Cerebellar cortex (tissue), 1 donor: Measurements from ENCODE around the gene DOCK10.

Experiments
- DNase-seq: peaks from one replicate; pipeline ENCODE4 v3.0.0-alpha.2; 2015; ENCODE audit warnings: low spot score

Gene DOCK10

DNA sequence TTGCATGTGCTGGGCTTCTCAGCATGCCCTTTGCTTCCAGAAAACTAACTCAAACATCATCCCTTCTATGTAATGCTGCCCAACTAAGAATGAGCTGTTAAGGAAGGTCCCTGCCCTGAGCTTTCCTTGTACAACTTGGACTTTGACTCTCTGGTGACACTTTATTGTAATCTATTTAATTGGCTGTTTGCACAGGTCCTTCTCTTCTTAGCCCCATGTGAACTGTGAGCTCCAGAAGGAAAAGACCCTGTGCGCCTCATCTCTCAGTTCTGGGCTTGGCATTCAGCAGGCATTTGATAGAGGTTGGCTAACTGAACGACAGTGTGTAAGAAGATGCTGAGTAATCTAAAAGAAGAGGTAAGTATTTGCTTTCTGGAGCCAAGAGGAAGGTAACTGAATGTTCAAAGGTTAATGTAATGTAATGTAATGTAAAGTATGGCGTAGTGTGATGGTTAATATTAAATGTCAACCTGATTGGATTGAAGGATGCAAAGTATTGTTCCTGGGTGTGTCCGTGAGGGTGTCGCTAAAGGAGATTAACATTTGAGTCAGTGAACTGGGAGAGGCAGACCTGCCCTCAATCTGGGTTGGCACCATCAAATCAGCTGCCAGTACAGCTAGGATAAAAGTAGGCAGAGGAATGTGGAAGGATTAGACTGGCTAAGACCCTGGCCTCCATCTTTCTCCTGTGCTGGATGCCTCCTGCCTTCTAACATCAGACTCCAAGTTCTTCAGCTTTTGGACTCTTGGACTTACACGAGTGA, 265.3 kb downstream of the DOCK10 start:
- DNase-seq: no peak

GRCh38 chr2:224775647-224776046, 266.6 kb downstream of the DOCK10 start:
- no peak for DNase-seq

- DNase-seq: no peak
Observed at GRCh38 chr2:224774735-224775134, 267.5 kb downstream of the DOCK10 start.

DNA sequence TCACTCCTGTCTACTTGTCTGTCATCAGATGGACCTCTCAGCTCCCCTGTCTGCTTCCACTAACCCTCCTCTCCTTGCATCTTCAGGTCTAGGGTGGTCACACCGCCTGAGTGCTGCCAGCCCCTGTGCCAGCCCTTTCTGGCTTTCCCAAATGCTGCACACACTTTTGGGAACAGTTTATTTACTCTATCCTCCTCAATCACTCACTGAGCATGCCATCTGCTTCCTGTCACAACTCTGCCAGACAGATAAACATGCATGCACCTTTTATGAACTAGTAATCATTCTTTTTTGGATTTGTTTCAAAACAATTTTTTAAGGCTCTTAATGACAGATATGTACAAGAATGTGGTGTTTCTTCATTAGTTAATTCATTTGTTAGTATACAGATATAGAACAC, 269.8 kb downstream of the DOCK10 start:
- peak; percentile 13 for DNase-seq

DNA sequence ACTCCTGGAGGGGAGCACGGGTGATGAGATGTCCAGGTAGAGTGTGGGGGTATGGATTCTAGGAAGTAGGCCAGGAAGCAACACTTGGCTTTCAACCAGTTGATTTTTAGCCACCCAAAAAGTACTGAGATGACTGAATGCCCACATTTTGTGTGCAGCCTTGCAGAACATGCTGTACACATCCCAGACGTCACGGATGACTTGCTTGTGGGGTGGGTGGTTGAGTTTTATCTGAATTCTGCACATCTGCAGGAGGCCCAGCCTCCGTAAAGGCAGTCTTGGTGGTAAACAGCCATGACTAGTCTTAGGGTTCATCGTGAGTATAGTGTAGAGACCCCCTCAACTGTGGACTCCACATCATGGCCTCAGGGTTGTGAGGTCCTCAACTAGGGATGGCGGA, 272.8 kb downstream of the DOCK10 start:
- no peak for DNase-seq

GRCh38 chr2:224764565-224765236, 277.6 kb downstream of the DOCK10 start:
- DNase-seq: no peak

DNA sequence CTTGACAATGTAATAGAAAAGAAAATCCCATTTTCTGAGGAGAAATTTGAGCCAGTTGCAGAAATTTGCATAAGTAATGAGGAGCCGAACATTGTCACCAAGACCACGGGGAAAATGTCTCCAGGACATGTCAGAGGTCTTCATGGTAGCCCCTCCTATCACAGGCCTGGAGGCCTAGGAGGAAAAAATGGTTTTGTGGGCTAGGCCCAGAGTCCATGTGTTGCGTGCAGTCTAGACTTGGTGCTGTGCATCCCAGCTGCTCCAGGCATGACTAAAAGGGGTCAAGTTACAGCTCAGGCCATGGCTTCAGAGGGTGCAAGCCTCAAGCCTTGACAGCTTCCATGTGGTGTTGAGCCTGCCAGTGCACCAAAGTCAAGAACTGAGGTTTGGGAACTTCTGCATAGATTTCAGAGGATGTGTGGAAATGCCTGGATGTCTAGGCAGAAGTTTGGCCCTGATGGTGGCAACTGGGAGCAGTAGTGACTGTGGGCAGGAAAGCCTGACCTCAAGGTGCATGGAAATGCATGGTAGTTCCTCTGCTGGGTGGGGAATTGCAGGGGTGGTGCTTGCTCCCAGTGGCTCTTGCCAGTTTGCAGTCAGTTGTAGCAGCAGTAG, 284.2 kb downstream of the DOCK10 start:
- DNase-seq: no peak

DNA sequence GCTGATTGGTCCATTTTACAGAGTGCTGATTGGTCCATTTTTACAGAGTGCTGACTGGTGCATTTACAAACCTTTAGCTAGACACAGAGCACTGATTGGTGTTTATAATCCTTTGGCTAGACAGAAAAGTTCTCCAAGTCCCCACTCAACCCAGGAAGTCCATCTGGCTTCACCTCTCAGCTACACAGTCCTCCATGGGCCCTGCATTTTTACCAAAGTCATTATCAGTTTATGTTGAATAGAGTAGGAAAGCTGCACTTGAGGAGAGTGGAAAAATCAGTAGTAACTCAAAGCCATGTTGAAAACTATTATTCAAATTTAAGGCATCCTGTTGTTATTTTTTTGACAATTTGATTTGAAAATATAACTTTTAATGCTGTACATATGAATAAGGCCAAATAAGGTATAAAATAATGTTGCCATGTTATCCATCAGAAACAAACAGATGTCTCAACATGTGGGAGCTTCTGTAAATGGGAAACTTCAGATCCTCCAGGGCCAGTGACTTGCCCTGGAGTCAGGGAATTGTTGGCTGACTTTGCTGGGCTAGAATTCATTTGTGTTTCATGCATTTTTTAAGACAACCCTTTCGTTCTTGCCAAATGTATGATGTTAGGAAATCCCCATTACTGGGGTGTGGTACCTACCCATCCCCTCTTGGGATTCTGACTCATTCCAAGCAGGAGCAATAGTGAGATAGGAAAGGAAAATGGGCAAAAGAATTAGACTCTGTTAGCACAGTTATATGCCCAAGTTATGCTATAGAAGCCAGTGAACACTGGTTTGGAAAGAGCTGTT, 288.3 kb downstream of the DOCK10 start:
- no peak for DNase-seq

- DNase-seq: no peak
Observed at GRCh38 chr2:224751996-224752698, 290.1 kb downstream of the DOCK10 start.

GRCh38 chr2:224749136-224749535, 293.1 kb downstream of the DOCK10 start:
- no peak for DNase-seq

DNA sequence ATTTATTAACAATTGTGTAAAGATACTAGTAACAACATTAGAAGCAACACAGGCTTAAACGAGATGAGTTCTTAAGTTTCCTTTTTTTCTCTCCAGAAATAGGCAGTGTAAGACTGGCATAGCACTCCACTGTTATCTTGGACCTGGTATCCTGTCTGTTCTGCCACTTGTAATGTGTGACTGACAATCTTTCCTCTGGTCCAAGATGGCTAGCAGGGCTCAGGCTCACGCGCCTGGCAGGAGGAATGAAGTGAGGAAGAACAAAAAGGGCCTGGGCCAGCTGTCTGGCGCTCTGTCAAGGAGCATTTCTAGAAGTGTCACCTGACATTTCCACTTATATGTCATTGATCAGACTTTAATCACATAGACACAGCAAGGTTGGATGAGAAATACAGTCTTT, 294.5 kb downstream of the DOCK10 start:
- DNase-seq: no peak

DNA sequence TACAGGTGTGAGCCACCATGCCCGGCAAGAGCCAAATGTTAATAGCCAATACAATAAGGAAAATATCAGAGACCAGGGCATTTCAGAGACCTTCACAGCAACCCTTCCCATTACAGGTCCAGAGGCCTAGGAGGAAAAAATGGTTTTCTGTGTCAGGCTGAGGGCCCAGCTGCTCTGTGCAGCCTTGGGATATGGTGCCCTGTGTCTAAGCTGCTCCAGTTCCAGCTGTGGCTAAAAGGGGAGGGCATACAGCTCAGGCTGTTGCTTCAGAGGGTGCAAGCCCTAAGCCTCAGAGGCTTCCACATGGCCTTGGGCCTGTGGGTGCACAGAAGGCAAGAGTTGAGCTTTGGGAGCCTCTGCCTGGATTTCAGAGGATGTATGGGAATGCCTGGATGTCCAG, 306.0 kb downstream of the DOCK10 start:
- no peak for DNase-seq

GRCh38 chr2:224734949-224735348, 307.3 kb downstream of the DOCK10 start:
- no peak for DNase-seq

GRCh38 chr2:224731665-224732064, 310.6 kb downstream of the DOCK10 start:
- no peak for DNase-seq

- DNase-seq: no peak
Observed at GRCh38 chr2:224729435-224729834, 312.8 kb downstream of the DOCK10 start.

GRCh38 chr2:224724331-224724730, 317.9 kb downstream of the DOCK10 start:
- DNase-seq: no peak

GRCh38 chr2:224723586-224724217, 318.6 kb downstream of the DOCK10 start:
- no peak for DNase-seq

DNA sequence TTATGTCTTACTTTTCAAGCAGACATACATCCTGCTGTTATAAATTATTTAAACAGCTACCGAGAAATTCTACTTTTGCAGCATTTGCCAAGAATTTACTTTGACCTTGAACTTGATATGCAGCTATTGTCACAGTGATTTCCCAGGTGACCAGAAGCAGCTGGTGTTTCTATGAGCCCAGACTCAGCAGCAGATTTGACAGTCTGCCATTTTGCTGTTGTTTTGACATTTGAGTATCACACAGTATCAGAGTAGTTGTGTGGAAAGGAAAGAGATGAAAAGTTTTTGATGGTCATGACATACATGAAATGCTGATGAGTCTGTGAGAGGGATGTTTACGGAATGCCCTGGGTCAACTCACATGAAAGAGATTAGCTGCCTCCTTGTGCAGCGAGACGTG, 319.5 kb downstream of the DOCK10 start:
- no peak for DNase-seq

GRCh38 chr2:224722250-224722649, 320.0 kb downstream of the DOCK10 start:
- no peak for DNase-seq

- DNase-seq: no peak
Observed at GRCh38 chr2:224716921-224717320, 325.3 kb downstream of the DOCK10 start.

DNA sequence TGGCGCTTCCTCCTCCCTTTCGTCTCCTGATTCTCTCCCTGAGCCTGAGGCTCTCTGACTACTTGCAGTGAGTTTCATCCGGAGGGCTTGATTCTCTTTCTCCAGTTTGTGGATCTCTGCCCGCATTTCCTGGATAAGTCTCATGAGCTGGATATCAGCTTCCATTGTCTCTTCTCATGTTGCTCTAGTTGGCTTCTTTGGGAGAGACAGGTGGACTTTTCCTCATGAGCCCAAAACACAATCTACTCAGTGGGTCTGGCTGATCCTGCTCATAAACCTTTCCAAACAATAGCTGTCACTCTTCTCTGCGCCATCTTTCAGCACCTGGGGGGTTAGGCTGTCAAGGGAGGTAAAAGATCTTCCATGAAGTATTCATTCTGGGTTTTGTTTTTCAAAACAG, 326.1 kb downstream of the DOCK10 start, which contains the start of gene CCDC195:
TSS of gene CCDC195 (minus strand) at position 165 of the 400 bp plus-strand sequence. CDS start at position 165, 0 bp downstream.
- no peak for DNase-seq
